ENCODE results near the gene NFKBIL1.

GRCh38 chr6:31532644-31533454 lies 14.6 kb upstream of the NFKBIL1 start:
- no peak for TF ChIP-seq CTCF (IDR thresholded peaks at IDR 0.05)
- no peak for TF ChIP-seq ZFX (IDR thresholded peaks at IDR 0.05; ENCODE audit: borderline replicate concordance)
